Adrenal gland (tissue), 12 donors: Measurements from ENCODE around the gene UQCRH. TPM values are rescaled to one million over a fixed set of nuclear protein-coding genes. Genes with fewer than 3 reads are reported as not detected.

Experiments
- DNase-seq, 7 donors: peaks; one replicate each; pipeline ENCODE4 v3.0.0-alpha.2; 2019 to 2020
- H3K27ac ChIP-seq, 5 donors: fragments of 200-600 bp; sonication (generic) in 4 of 5; 1 replicate in 3 of 5; 2 replicates in 2 of 5; pipeline versions ENCODE4 v1.5.1 to v1.8.0; 2016 to 2020; ENCODE audit warnings: mild to moderate bottlenecking in 1 of 5
- H3K27me3 ChIP-seq: fragments of 200-600 bp; 2 replicates; pipeline ENCODE4 v1.8.0; 2021
- H3K36me3 ChIP-seq, 2 donors: fragments of 200-600 bp; replicated peaks in 1 of 2; 1 replicate in 1 of 2; 2 replicates in 1 of 2; pipeline versions ENCODE4 v1.5.1 to v1.8.0; 2018 to 2022
- H3K4me1 ChIP-seq, 2 donors: fragments of 200-600 bp; replicated peaks in 1 of 2; 1 replicate in 1 of 2; 2 replicates in 1 of 2; pipeline versions ENCODE4 v1.5.1 to v1.8.0; 2018 to 2021
- H3K4me3 ChIP-seq, 4 donors: fragments of 200-600 bp; sonication (generic) in 3 of 4; one replicate each; pipeline ENCODE4 v1.5.1; 2016 to 2018
- H3K9me3 ChIP-seq, 3 donors: fragments of 200-600 bp; sonication (generic) in 1 of 3; replicated peaks in 1 of 3; 1 replicate in 2 of 3; 2 replicates in 1 of 3; pipeline versions ENCODE4 v1.5.1 to v1.8.0; 2016 to 2021
- POLR2A ChIP-seq, 2 donors: fragments of 450-650 bp; IDR thresholded peaks; one replicate each; pipeline ENCODE4 v1.6.1; 2017; ENCODE audit warnings: antibody characterized with exemption in 2 of 2, mild to moderate bottlenecking in 2 of 2, moderate library complexity in 1 of 2
- WGBS, 4 donors: extraction: QIAGEN DNeasy Blood & Tissue Kit in 2 of 4; methylation state at CpG; one replicate each; pipeline versions ENCODE4 v1.1.5 to v1.1.7; 2013 to 2017; 5-methylcytosine and 5-hydroxymethylcytosine counted together
- intact Hi-C, 2 donors: fragments of 100-400 bp; cut with DNase I; formaldehyde crosslinking; loops; one replicate each; pipeline versions ENCODE4 v1.14.1 to v1.15.0; 2022 to 2023
- polyA plus RNA-seq, 3 donors: library from polyadenylated mRNA; stranded (reverse); fragments of 200-250 nt in 2 of 3; fragments of 350-450 nt in 1 of 3; fragmentation: Illumina TruSeq in 1 of 3; extraction: RNeasy Lipid Tissue Mini Kit (QIAGEN cat#74804) in 1 of 3; gene quantifications; one replicate each; pipeline ENCODE4 v1.2.3, GENCODE V29; 2013 to 2014
- total RNA-seq, 9 donors: library from RNA; depleted of rRNA in 4 of 9; stranded (reverse); fragments of >200 nt in 4 of 9; fragments of 120-200 nt in 1 of 9; fragmentation: NEBNext Ultra II Directional in 1 of 9; extraction: Animal tissue kit (Norgen Biotek cat#: 25700) in 1 of 9; gene quantifications; one replicate each; pipeline versions ENCODE4 v1.1.0 to v1.2.4, GENCODE V29; 2013 to 2023
- TF ChIP-seq, protein P1 (sequence below), 6 experiments: fragments of 450-650 bp in 4 of 6; fragments of 200-600 bp in 2 of 6; sonication (generic) in 1 of 6; IDR thresholded peaks; 1 replicate in 5 of 6; 2 replicates in 1 of 6; pipeline versions ENCODE4 v1.5.1 to v1.8.0; 2016 to 2021; ENCODE audit warnings: antibody characterized with exemption in 6 of 6, mild to moderate bottlenecking in 2 of 6, moderate library complexity in 1 of 6
- donor health status: healthy with polysubstance abuse.
- donor health status: Bipolar disorder and iron deficiency.
- donor health status: DM: yes; HTN: yes; CAD: no.
- donor health status: DM: no; HTN: no; CAD: no.
- donor health status: DM: no; HTN: no; CAD: no.
- donor health status: DM: yes; HTN: yes; CAD: no.

UQCRH gene
- total and polyA plus RNA-seq, 12 donors: 118 to 317 (median 195) TPM

DNA sequence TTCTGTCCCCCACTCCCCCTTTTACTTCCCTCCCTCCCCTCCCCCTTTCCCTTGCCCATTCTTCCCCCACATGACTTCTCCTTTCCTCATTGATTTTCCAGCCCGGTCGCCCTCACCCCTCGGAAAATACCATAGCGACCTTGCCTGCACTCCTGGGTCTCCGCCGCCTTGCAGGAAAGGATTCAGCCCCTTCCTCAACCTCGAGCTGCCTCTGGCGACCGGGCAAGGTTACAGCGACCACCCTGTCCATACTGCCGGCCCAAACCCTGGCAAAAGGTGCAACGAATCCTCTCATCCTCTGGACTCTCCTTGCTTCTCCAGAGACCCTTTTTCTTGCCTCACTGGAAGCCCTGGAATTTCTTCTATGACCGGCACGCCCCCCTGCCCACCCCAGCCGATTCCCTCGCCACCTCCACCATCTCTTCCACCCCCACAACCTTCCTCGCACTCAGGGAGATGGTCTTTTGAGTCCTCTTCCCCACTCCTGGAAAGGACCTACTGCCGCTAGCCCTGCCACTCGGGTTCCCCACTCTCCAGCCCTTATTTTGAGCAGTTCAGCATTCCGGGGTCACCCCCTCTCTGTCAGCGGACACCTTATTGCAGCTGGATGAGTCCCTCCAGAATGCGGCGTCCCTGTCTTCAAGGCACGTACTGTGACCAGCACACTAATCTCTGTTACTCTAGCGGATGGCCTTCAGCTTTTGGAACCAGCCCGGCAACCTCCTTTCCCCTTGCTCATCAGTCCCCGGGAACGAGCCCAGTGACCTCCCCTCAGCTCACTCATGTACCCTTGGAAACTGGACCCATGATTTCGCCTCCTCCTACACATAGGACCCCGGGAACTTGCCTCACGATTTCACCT, 38.0 kb downstream of the UQCRH start:
- H3K4me1 ChIP-seq: peaks cover 13 to 25% of the 10 kb centered on the region in 2 donors
- 31 to 35% (median 32%) methylated on average over 28 to 31 of the region's 31 CpGs for WGBS, 4 donors
- H3K4me3 ChIP-seq: peak overlapping the region in 3 of 4 donors; percentile 70 to 82 (median 71)
- TF ChIP-seq POLR2A (IDR thresholded peaks at IDR 0.05): peak; percentile 20 to 95
- TF ChIP-seq, protein P1, sequence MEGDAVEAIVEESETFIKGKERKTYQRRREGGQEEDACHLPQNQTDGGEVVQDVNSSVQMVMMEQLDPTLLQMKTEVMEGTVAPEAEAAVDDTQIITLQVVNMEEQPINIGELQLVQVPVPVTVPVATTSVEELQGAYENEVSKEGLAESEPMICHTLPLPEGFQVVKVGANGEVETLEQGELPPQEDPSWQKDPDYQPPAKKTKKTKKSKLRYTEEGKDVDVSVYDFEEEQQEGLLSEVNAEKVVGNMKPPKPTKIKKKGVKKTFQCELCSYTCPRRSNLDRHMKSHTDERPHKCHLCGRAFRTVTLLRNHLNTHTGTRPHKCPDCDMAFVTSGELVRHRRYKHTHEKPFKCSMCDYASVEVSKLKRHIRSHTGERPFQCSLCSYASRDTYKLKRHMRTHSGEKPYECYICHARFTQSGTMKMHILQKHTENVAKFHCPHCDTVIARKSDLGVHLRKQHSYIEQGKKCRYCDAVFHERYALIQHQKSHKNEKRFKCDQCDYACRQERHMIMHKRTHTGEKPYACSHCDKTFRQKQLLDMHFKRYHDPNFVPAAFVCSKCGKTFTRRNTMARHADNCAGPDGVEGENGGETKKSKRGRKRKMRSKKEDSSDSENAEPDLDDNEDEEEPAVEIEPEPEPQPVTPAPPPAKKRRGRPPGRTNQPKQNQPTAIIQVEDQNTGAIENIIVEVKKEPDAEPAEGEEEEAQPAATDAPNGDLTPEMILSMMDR (IDR thresholded peaks at IDR 0.05): no peak
- H3K36me3 ChIP-seq: peaks cover 0 to 20% of the 10 kb centered on the region in 2 donors
- H3K9me3 ChIP-seq: no peaks in the 10 kb centered on the region
- intact Hi-C loops: loop anchor here in 1 of 2 donors (10.0 kb wide), 1 partner anchor 97 kb away; the partner anchor contains the start of gene RAD54L
- peak overlapping the region; percentile 95 to 100 (median 98) for H3K27ac ChIP-seq
- DNase-seq: peak; percentile 80 to 91 (median 86)
- no peaks in the 10 kb centered on the region for H3K27me3 ChIP-seq

DNA sequence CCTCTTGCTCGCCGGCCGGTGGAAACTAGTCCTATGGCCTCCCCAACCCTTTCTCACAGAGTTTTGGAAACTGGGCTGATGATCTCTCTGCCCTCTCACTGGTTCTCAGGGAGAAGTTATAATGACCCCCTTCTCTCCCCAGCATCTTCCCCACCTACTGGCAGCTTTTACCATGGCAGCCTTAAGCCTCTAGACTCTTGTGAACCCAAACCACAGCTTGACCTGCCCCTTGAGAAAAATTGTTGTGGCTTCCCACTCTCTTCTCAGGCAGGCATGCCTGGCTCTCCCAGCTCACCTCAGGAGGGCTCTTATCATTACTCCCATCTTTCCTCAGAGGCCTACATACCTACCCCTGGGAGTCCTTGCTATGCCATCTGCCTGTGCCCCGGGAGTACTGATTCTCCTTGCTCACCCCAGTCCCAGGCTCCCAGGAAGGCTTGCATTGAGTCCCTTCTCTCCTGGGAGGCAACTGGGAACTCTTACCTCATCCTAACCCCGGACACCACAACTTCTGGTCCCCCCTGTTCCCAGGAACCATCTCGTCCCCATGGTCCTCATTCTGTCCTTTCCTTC, 38.7 kb downstream of the UQCRH start:
- H3K4me1 ChIP-seq: peaks cover 13 to 25% of the 10 kb centered on the region in 2 donors
- H3K27me3 ChIP-seq: no peaks in the 10 kb centered on the region
- H3K27ac ChIP-seq: peak overlapping the region; percentile 95 to 100 (median 98)
- peaks cover 0 to 27% of the 10 kb centered on the region in 2 donors for H3K36me3 ChIP-seq
- intact Hi-C loops: loop anchor here in 1 of 2 donors (10.0 kb wide), 1 partner anchor 97 kb away; the partner anchor contains the start of gene RAD54L
- no peaks in the 10 kb centered on the region for H3K9me3 ChIP-seq
- no peak for TF ChIP-seq POLR2A (IDR thresholded peaks at IDR 0.05)
- TF ChIP-seq, protein P1 (IDR thresholded peaks at IDR 0.05): peak in 1 of 6 experiments; percentile 13
- no peak for DNase-seq
- WGBS, 4 donors: 75 to 92% (median 86%) methylated on average over 6 of the region's 6 CpGs
- H3K4me3 ChIP-seq: peak overlapping the region in 1 of 4 donors; percentile 70

DNA sequence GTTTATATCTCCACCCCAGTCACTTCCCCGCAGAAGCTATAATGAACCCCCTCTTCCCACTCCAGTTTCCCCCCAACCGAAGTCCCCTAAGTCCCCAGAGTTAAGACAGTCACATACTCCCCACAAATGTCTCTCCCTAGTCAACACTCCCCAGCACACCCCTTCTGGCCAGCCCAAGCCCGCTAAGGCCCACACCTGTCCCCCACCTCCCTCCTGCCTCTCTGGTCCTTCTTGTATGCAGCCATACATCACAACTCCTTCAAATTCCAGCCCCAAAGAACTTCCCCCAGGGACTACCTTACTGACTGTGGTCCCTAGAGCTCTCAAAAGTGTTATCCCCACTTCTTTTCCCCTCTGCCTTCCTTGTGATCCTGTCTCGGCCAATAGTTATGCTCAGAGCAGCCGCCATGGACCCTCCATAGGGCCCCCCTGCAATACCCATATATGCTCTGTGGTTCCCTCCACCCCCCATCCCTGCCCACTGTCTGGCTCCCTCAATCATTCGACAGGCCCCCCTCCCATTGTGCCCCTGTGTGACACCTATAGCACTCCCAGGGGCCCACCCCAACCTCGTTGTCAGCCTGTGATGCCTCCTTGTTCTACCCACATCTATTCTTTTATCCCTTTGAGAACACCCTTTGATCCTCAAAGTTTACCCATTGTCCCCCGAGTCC, 39.3 kb downstream of the UQCRH start:
- Histone ChIP-seq H3K36me3 (peaks cover 0 to 32% of the 10 kb centered on the region in 2 donors), H3K4me3 (no peak overlapping the region), H3K4me1 (peaks cover 13 to 27% of the 10 kb centered on the region in 2 donors), H3K27me3 (no peaks in the 10 kb centered on the region), H3K27ac (peak overlapping the region in 3 of 5 donors; percentile 97 to 100 (median 98)), H3K9me3 (no peaks in the 10 kb centered on the region)
- no peak for TF ChIP-seq POLR2A (IDR thresholded peaks at IDR 0.05)
- TF ChIP-seq, protein P1 (IDR thresholded peaks at IDR 0.05): no peak
- intact Hi-C loops: loop anchor here in 1 of 2 donors (10.0 kb wide), 1 partner anchor 98 kb away; the partner anchor contains the start of gene RAD54L
- no peak for DNase-seq
- 72 to 85% (median 82%) methylated on average over 8 of the region's 8 CpGs for WGBS, 4 donors
